H1 (cell line): ENCODE measurements around the gene ARHGEF10L. TPM values are rescaled to one million over a fixed set of nuclear protein-coding genes. Genes with fewer than 3 reads are reported as not detected.

ENCODE experiments used
- CTCF ChIA-PET: fragments of 300-600 bp; sonication (Branson Sonifier 250); formaldehyde crosslinking; loops from one replicate; lab custom pipeline; 2021; ENCODE audit not compliant: partially characterized antibody; lab: Charles Lee
- POLR2A ChIA-PET: fragments of 300-600 bp; sonication (Branson Sonifier 250); formaldehyde crosslinking; loops from one replicate; lab custom pipeline; 2021; ENCODE audit warnings: inconsistent platforms; ENCODE audit not compliant: partially characterized antibody; lab: Charles Lee
- DNase-seq, 2 experiments: peaks; one replicate each; pipeline versions ENCODE4 v3.0.0 to v3.0.0-alpha.2; 2010 to 2022; ENCODE audit warnings: low spot score in 2 of 2, low read depth in 1 of 2, mixed read lengths in 1 of 2
- FAIRE-seq: peaks from 2 replicates; lab custom pipeline; 2011; peaks lifted over from hg19 to GRCh38; lab: Jason Lieb, UNC
- H2AFZ ChIP-seq: 2 replicates; pipeline ENCODE4 v1.8.1; 2012; ENCODE audit warnings: low read length, inconsistent platforms
- H2AK5ac ChIP-seq: 2 replicates; pipeline ENCODE4 v1.6.1; 2013; ENCODE audit warnings: low read depth, low read length
- H2BK120ac ChIP-seq: replicated peaks from 2 replicates; pipeline ENCODE3; 2013; ENCODE audit warnings: low read depth, low read length, inconsistent platforms
- H2BK12ac ChIP-seq: 2 replicates; pipeline ENCODE4 v1.6.1; 2013; ENCODE audit warnings: low read depth, low read length
- H2BK15ac ChIP-seq: 2 replicates; pipeline ENCODE4 v1.6.1; 2013; ENCODE audit warnings: low read length
- H2BK20ac ChIP-seq: 2 replicates; pipeline ENCODE4 v1.6.1; 2013; ENCODE audit warnings: low read length
- H2BK5ac ChIP-seq: 2 replicates; pipeline ENCODE4 v1.6.1; 2013; ENCODE audit warnings: low read depth, low read length
- H3K14ac ChIP-seq: 2 replicates; pipeline ENCODE4 v1.6.1; 2013; ENCODE audit warnings: inconsistent platforms; ENCODE audit not compliant: insufficient read length
- H3K18ac ChIP-seq: 2 replicates; pipeline ENCODE4 v1.6.1; 2013; ENCODE audit warnings: low read length; ENCODE audit errors: extremely low read depth
- H3K23ac ChIP-seq: 2 replicates; pipeline ENCODE4 v1.6.1; 2013; ENCODE audit warnings: inconsistent platforms; ENCODE audit not compliant: insufficient read length
- H3K23me2 ChIP-seq: 2 replicates; pipeline ENCODE4 v1.6.1; 2013; ENCODE audit warnings: low read depth, low read length
- H3K27ac ChIP-seq: 2 replicates; pipeline ENCODE4 v1.6.1; 2011; ENCODE audit warnings: low read depth, low read length, inconsistent platforms
- H3K27me3 ChIP-seq, 4 experiments: replicated peaks in 1 of 4; 1 replicate in 1 of 4; 2 replicates in 3 of 4; pipeline versions ENCODE4 v1.6.1 to v1.8.1; 2011 to 2013; ENCODE audit warnings: low read length in 3 of 4, mild to moderate bottlenecking in 3 of 4, inconsistent platforms in 2 of 4, mixed read lengths in 2 of 4, moderate library complexity in 1 of 4; ENCODE audit not compliant: control insufficient read depth in 3 of 4, insufficient read depth in 3 of 4; ENCODE audit errors: extremely low read depth in 1 of 4
- H3K36me3 ChIP-seq, 4 experiments: 2 replicates each; pipeline versions ENCODE4 v1.6.1 to v1.8.1; 2011 to 2013; ENCODE audit warnings: mild to moderate bottlenecking in 4 of 4, low read length in 3 of 4, moderate library complexity in 2 of 4, control low read depth in 1 of 4, inconsistent platforms in 1 of 4; ENCODE audit not compliant: insufficient read depth in 4 of 4, control insufficient read depth in 2 of 4
- H3K4ac ChIP-seq: replicated peaks from 2 replicates; pipeline ENCODE3; 2013; ENCODE audit warnings: low read length, low read depth, mixed read lengths, inconsistent platforms; ENCODE audit not compliant: insufficient read length
- H3K4me1 ChIP-seq, 4 experiments: replicated peaks in 1 of 4; 1 replicate in 1 of 4; 2 replicates in 3 of 4; pipeline versions ENCODE4 v1.6.1 to v1.8.1; 2011 to 2013; ENCODE audit warnings: low read length in 3 of 4, inconsistent platforms in 2 of 4, mixed read lengths in 1 of 4; ENCODE audit not compliant: insufficient read depth in 4 of 4, control insufficient read depth in 3 of 4
- H3K4me2 ChIP-seq, 2 experiments: 2 replicates each; pipeline versions ENCODE4 v1.6.1 to v1.8.1; 2011 to 2013; ENCODE audit warnings: low read depth in 2 of 2, low read length in 2 of 2, control low read depth in 1 of 2, inconsistent platforms in 1 of 2, mild to moderate bottlenecking in 1 of 2; ENCODE audit not compliant: insufficient read depth in 1 of 2
- H3K4me3 ChIP-seq, 4 experiments: fragments of 200-600, 300-600 bp in 1 of 4; sonication (generic), shearing (Covaris generic), sonication (Bioruptor Twin) in 1 of 4; 2 replicates each; pipeline versions ENCODE4 v1.5.1 to v1.8.1; 2011 to 2016; ENCODE audit warnings: low read length in 4 of 4, low read depth in 3 of 4, control low read depth in 2 of 4, inconsistent platforms in 2 of 4, mild to moderate bottlenecking in 2 of 4, mixed read lengths in 1 of 4, moderate library complexity in 1 of 4; ENCODE audit not compliant: insufficient read depth in 2 of 4; ENCODE audit errors: extremely low read depth in 1 of 4
- H3K56ac ChIP-seq: replicated peaks from 2 replicates; pipeline ENCODE3; 2013; ENCODE audit warnings: low read depth, mild to moderate bottlenecking, mixed read lengths, low read length, inconsistent platforms; ENCODE audit not compliant: insufficient read length
- H3K79me1 ChIP-seq: 2 replicates; pipeline ENCODE4 v1.6.1; 2013; ENCODE audit warnings: low read depth, low read length, control low read depth
- H3K79me2 ChIP-seq, 2 experiments: 2 replicates each; pipeline versions ENCODE4 v1.6.1 to v1.8.1; 2012 to 2013; ENCODE audit warnings: low read length in 2 of 2, mild to moderate bottlenecking in 2 of 2, inconsistent platforms in 1 of 2; ENCODE audit not compliant: insufficient read depth in 2 of 2, control insufficient read depth in 1 of 2
- H3K9ac ChIP-seq, 4 experiments: replicated peaks in 1 of 4; 1 replicate in 1 of 4; 2 replicates in 3 of 4; pipeline versions ENCODE4 v1.6.1 to v1.8.1; 2011 to 2013; ENCODE audit warnings: low read depth in 3 of 4, low read length in 3 of 4, control low read depth in 2 of 4, mild to moderate bottlenecking in 2 of 4, moderate library complexity in 2 of 4, inconsistent platforms in 1 of 4; ENCODE audit errors: extremely low read depth in 1 of 4
- H3K9me3 ChIP-seq, 2 experiments: 2 replicates each; pipeline versions ENCODE4 v1.6.1 to v1.8.1; 2012 to 2013; ENCODE audit warnings: mild to moderate bottlenecking in 2 of 2, moderate library complexity in 2 of 2, control low read depth in 1 of 2, inconsistent platforms in 1 of 2, low read depth in 1 of 2, low read length in 1 of 2, mixed read lengths in 1 of 2; ENCODE audit not compliant: insufficient read depth in 2 of 2
- H4K20me1 ChIP-seq, 2 experiments: replicated peaks in 1 of 2; 2 replicates each; pipeline versions ENCODE3 to v1.8.1; 2011 to 2013; ENCODE audit warnings: inconsistent platforms in 2 of 2, low read length in 2 of 2, mild to moderate bottlenecking in 1 of 2; ENCODE audit not compliant: insufficient read depth in 2 of 2, control insufficient read depth in 1 of 2
- H4K5ac ChIP-seq: 2 replicates; pipeline ENCODE4 v1.6.1; 2013; ENCODE audit warnings: low read length, low read depth, mixed read lengths, inconsistent platforms; ENCODE audit not compliant: insufficient read length
- H4K8ac ChIP-seq: 2 replicates; pipeline ENCODE4 v1.8.0; 2013; ENCODE audit warnings: mild to moderate bottlenecking, moderate library complexity, low read length, inconsistent platforms; ENCODE audit not compliant: insufficient read depth; ENCODE audit errors: extremely low read depth
- H4K91ac ChIP-seq: replicated peaks from 2 replicates; pipeline ENCODE3; 2013; ENCODE audit warnings: low read length, mixed read lengths, inconsistent platforms; ENCODE audit not compliant: insufficient read length
- BCL11A ChIP-seq, 2 experiments: IDR thresholded peaks; one replicate each; pipeline ENCODE4 v1.6.1; 2011; ENCODE audit warnings: low read depth in 2 of 2, low read length in 2 of 2, mild to moderate bottlenecking in 2 of 2
- BRCA1 ChIP-seq: IDR thresholded peaks from 2 replicates; pipeline ENCODE4 v1.6.1; 2012; ENCODE audit warnings: low read depth, low read length, improper control_type of control experiment
- CBX5 ChIP-seq: fragments of 300-800, 300-1000 bp; sonication (generic); IDR thresholded peaks from 2 replicates; pipeline ENCODE4 v1.7.1; 2016; ENCODE audit warnings: antibody characterized with exemption, low read length, low read depth
- FOSL1 ChIP-seq: IDR thresholded peaks from 2 replicates; pipeline ENCODE4 v1.6.1; 2011; ENCODE audit warnings: mild to moderate bottlenecking, low read depth, low read length, moderate library complexity; ENCODE audit not compliant: insufficient read depth
- JUND ChIP-seq: IDR thresholded peaks from 2 replicates; pipeline ENCODE4 v1.6.1; 2011; ENCODE audit warnings: mild to moderate bottlenecking, improper control_type of control experiment, low read length
- MAFK ChIP-seq: IDR thresholded peaks from 2 replicates; pipeline ENCODE4 v1.6.1; 2012; ENCODE audit warnings: low read depth, mild to moderate bottlenecking, improper control_type of control experiment, low read length
- POLR2AphosphoS5 ChIP-seq: IDR thresholded peaks from 2 replicates; pipeline ENCODE4 v1.6.1; 2011; ENCODE audit warnings: low read depth, low read length
- SAP30 ChIP-seq: fragments of 300-600 bp; sonication (generic); IDR thresholded peaks from 2 replicates; pipeline ENCODE4 v1.7.1; 2012; ENCODE audit warnings: low read length, moderate library complexity, mild to moderate bottlenecking, inconsistent platforms; ENCODE audit not compliant: insufficient read depth, insufficient replicate concordance
- SIX5 ChIP-seq: IDR thresholded peaks from 2 replicates; pipeline ENCODE4 v1.6.1; 2011; ENCODE audit warnings: mild to moderate bottlenecking, low read depth, low read length
- TAF7 ChIP-seq: optimal IDR thresholded peaks from 2 replicates; pipeline ENCODE3; 2011; ENCODE audit warnings: low read depth, mild to moderate bottlenecking, inconsistent platforms, low read length, moderate library complexity, borderline replicate concordance
- WGBS, 2 experiments: shearing (Covaris generic) in 1 of 2; methylation state at CpG; one replicate each; pipeline versions ENCODE4 v1.1.6 to v1.1.7; 2013 to 2015; ENCODE audit warnings: low lambda C conversion rate in 2 of 2, mixed read lengths in 2 of 2, inconsistent platforms in 1 of 2, low coverage in 1 of 2, missing lambda C conversion rate in 1 of 2; ENCODE audit not compliant: insufficient replicate concordance in 2 of 2, insufficient coverage in 1 of 2, insufficient read length in 1 of 2; ENCODE audit errors: extremely low coverage in 1 of 2, missing lambda C conversion rate in 1 of 2; 5-methylcytosine and 5-hydroxymethylcytosine counted together
- polyA plus RNA-seq, 7 experiments: library from polyadenylated mRNA; depleted of rRNA in 3 of 7; stranded (reverse) in 5 of 7; unstranded in 2 of 7; fragments of >200 nt in 5 of 7; fragments of 200-250 nt in 2 of 7; gene quantifications; 1 replicate in 5 of 7; 2 replicates in 1 of 7; 4 replicates in 1 of 7; pipeline versions ENCODE4 v1.2.1 to v1.2.3, GENCODE V29; 2011 to 2013; ENCODE audit warnings: missing spikeins in 2 of 7, mixed read lengths in 2 of 7
- total RNA-seq: library from RNA; stranded (reverse); fragmentation: NEBNext Ultra II Directional; extraction: Animal tissue kit (Norgen Biotek cat#: 25700); gene quantifications from 2 replicates; pipeline ENCODE4 v1.2.1, GENCODE V29; 2021

The ARHGEF10L gene
- total and polyA plus RNA-seq, 2 of the 8 experiments (the other 6 are each of a cell fraction or from before 2014, with no cell fraction given), result 33.6 to 39.6 TPM

- 0 out of 7 replicates have a peak, but pooled peaks cover 0 to 2% (median 0%) of the 10 kb centered on the region in 4 experiments for H3K4me1 ChIP-seq
- no peak overlapping the region for H4K91ac ChIP-seq
- no peaks in the 10 kb centered on the region for H3K23me2 ChIP-seq
- H3K14ac ChIP-seq, result no peak overlapping the region
- H3K79me1 ChIP-seq, result no peaks in the 10 kb centered on the region; the same call in 1 of the 2 replicates
- no peaks in the 10 kb centered on the region for H3K27me3 ChIP-seq
- H2BK5ac ChIP-seq, result peak overlapping the region; percentile 35; the same call in 1 of the 2 replicates
- no peaks in the 10 kb centered on the region for H3K9me3 ChIP-seq
- no peak overlapping the region for H3K56ac ChIP-seq
- H2AK5ac ChIP-seq, result no peak overlapping the region
- peaks cover 2% of the 10 kb centered on the region in 2 experiments for H4K20me1 ChIP-seq
- H3K4me2 ChIP-seq, result no peak overlapping the region
- H3K4me3 ChIP-seq, result no peak overlapping the region
- POLR2A ChIA-PET, result interaction anchor here (0.9 to 1.4 kb wide), 4 partner anchors 11 to 113 kb away, joined by 3 to 5 read pairs (median 4); no protein-coding TSS in a partner anchor
- DNase-seq (no peak), FAIRE-seq (no peak)
- no peak overlapping the region for H3K18ac ChIP-seq
- H4K5ac ChIP-seq, result no peak overlapping the region
- H3K4ac ChIP-seq, result no peak overlapping the region
- WGBS, 2 experiments, result 95% methylated on average over 29 of the region's 34 CpGs; no CpG with 5 or more reads in 1 of the 2 experiments
- H3K79me2 ChIP-seq, result no peaks in the 10 kb centered on the region
- no peak overlapping the region for H3K9ac ChIP-seq
- CTCF ChIA-PET, result interaction anchor here (0.7 to 86.2 kb wide), 35 partner anchors 8 to 204 kb away, joined by 3 to 1640 read pairs (median 8); no protein-coding TSS in a partner anchor
- no peak overlapping the region for H2AFZ ChIP-seq
- peak overlapping the region; percentile 76 for H4K8ac ChIP-seq
- H3K27ac ChIP-seq, result no peak overlapping the region; the same call in 1 of the 2 replicates
- H3K36me3 ChIP-seq, result peaks cover 0 to 6% (median 2%) of the 10 kb centered on the region in 4 experiments; a peak in 4 of 8 replicates
- no peak overlapping the region for H2BK120ac ChIP-seq
- no peak overlapping the region for H2BK20ac ChIP-seq
- no peak overlapping the region for H2BK12ac ChIP-seq
- no peak overlapping the region for H2BK15ac ChIP-seq
- H3K23ac ChIP-seq, result no peak overlapping the region
- TF ChIP-seq CBX5 (no peak), FOSL1 (no peak), POLR2AphosphoS5 (no peak), BRCA1 (no peak), SIX5 (no peak), MAFK (no peak), SAP30 (no peak), TAF7 (no peak), BCL11A (IDR thresholded peaks at IDR 0.05; ENCODE audit: low read depth in 2 of 2, low read length in 2 of 2) (no peak), JUND (no peak)
These were observed 68.4 kb downstream of the ARHGEF10L start for GRCh38 chr1:17607644-17608581.
